Peyer's patch (tissue), 4 donors: ENCODE results near the gene CLEC2A.

Experiments
- POLR2A ChIP-seq, 2 donors: fragments of 450-650 bp; IDR thresholded peaks; one replicate each; pipeline ENCODE4 v1.5.1; 2017; ENCODE audit warnings: antibody characterized with exemption in 2 of 2, mild to moderate bottlenecking in 2 of 2, moderate library complexity in 2 of 2
- TF ChIP-seq, protein P1 (sequence below), 6 experiments: fragments of 450-650 bp in 4 of 6; fragments of 200-600 bp in 2 of 6; sonication (generic) in 1 of 6; IDR thresholded peaks; one replicate each; pipeline ENCODE4 v1.5.1; 2017 to 2019; ENCODE audit warnings: antibody characterized with exemption in 6 of 6, mild to moderate bottlenecking in 3 of 6, moderate library complexity in 1 of 6

DNA sequence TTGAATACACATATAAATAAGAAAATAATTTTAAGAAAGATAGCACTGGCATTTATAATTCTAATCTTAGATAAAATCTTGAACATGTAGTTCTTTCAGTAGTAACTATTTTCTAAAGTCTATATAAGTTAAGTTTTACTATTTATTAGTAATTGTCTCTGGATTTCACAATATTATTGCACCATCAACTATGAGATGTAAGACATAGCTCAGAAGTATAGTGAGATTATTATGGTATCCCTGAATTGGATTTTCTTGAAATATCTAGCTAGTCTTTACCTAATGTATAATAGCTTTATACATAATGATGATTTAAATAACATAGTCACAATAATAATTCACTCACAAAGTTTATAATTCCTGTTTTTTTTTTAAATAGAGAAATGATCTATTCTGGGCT, 45.7 kb upstream of the CLEC2A start:
- TF ChIP-seq, protein P1, sequence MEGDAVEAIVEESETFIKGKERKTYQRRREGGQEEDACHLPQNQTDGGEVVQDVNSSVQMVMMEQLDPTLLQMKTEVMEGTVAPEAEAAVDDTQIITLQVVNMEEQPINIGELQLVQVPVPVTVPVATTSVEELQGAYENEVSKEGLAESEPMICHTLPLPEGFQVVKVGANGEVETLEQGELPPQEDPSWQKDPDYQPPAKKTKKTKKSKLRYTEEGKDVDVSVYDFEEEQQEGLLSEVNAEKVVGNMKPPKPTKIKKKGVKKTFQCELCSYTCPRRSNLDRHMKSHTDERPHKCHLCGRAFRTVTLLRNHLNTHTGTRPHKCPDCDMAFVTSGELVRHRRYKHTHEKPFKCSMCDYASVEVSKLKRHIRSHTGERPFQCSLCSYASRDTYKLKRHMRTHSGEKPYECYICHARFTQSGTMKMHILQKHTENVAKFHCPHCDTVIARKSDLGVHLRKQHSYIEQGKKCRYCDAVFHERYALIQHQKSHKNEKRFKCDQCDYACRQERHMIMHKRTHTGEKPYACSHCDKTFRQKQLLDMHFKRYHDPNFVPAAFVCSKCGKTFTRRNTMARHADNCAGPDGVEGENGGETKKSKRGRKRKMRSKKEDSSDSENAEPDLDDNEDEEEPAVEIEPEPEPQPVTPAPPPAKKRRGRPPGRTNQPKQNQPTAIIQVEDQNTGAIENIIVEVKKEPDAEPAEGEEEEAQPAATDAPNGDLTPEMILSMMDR (IDR thresholded peaks at IDR 0.05), result no peak
- no peak for TF ChIP-seq POLR2A (IDR thresholded peaks at IDR 0.05)
